ENCODE data around the gene LSM4. TPM values are rescaled to one million over a fixed set of nuclear protein-coding genes. Genes with fewer than 3 reads are reported as not detected.
A peak's percentile ranks its signal among the peaks of the same experiment; 100 is the strongest.

Gene LSM4
- total and polyA plus RNA-seq, 2 donors (not counting 1 experiment from before 2014, with no cell fraction given): 50.9 to 124 TPM

- Histone ChIP-seq H3K27me3 (ENCODE audit: control insufficient read depth, insufficient read depth, low read length) (no peaks in the 10 kb centered on the region), H4K20me1 (ENCODE audit: control insufficient read depth, extremely low read depth, insufficient read depth, low read length) (no peaks in the 10 kb centered on the region), H3K4me2 (ENCODE audit: extremely low read depth, insufficient read depth, low read length) (peak overlapping the region; percentile 90), H3K36me3 (ENCODE audit: control insufficient read depth, insufficient read depth, low read length) (peaks cover 4% of the 10 kb centered on the region), H2AFZ (ENCODE audit: low read length) (no peak overlapping the region), H3K4me3 (replicated peaks in 1 of 4; ENCODE audit: control extremely low read depth in 1 of 4, insufficient read depth in 1 of 4, low read depth in 3 of 4, low read length in 4 of 4) (peak overlapping the region; percentile 64 to 80 (median 74)), H3K27ac (ENCODE audit: insufficient read depth, low read length) (peak overlapping the region; percentile 82), H3K79me2 (ENCODE audit: control insufficient read depth, insufficient read depth, low read length) (peaks cover 39% of the 10 kb centered on the region), H3K9me3 (ENCODE audit: control insufficient read depth, insufficient read depth, low read depth, low read length) (no peaks in the 10 kb centered on the region), H3K9ac (ENCODE audit: insufficient read depth, low read length) (peak overlapping the region; percentile 81), H3K4me1 (ENCODE audit: control insufficient read depth, extremely low read depth, insufficient read depth, low read length) (peaks cover 16% of the 10 kb centered on the region)
- TF ChIP-seq EZH2 (IDR thresholded peaks at IDR 0.05; ENCODE audit: low read length, missing control alignments): no peak
- peak; percentile 12 to 35 for TF ChIP-seq CTCF (conservative IDR thresholded peaks at IDR 0.05 in 1 of 2, IDR thresholded peaks at IDR 0.05 in 1 of 2; ENCODE audit: low read depth in 1 of 2, low read length in 2 of 2)
- DNase-seq (ENCODE audit: low read depth in 2 of 2): peak; percentile 69 to 70
Observed at GRCh38 chr19:18322318-18322758, 538 bp downstream of the LSM4 start.

GRCh38 chr19:18321734-18322102, 1.2 kb downstream of the LSM4 start:
- TF ChIP-seq CTCF (conservative IDR thresholded peaks at IDR 0.05 in 1 of 2, IDR thresholded peaks at IDR 0.05 in 1 of 2; ENCODE audit: low read depth in 1 of 2, low read length in 2 of 2) (no peak), EZH2 (IDR thresholded peaks at IDR 0.05; ENCODE audit: low read length, missing control alignments) (no peak)
- Histone ChIP-seq H3K9me3 (ENCODE audit: control insufficient read depth, insufficient read depth, low read depth, low read length) (no peaks in the 10 kb centered on the region), H3K4me3 (replicated peaks in 1 of 4; ENCODE audit: control extremely low read depth in 1 of 4, insufficient read depth in 1 of 4, low read depth in 3 of 4, low read length in 4 of 4) (peak overlapping the region; percentile 64 to 80 (median 74)), H3K27me3 (ENCODE audit: control insufficient read depth, insufficient read depth, low read length) (no peaks in the 10 kb centered on the region), H3K4me1 (ENCODE audit: control insufficient read depth, extremely low read depth, insufficient read depth, low read length) (peaks cover 16% of the 10 kb centered on the region), H3K27ac (ENCODE audit: insufficient read depth, low read length) (peak overlapping the region; percentile 82), H3K9ac (ENCODE audit: insufficient read depth, low read length) (no peak overlapping the region), H3K4me2 (ENCODE audit: extremely low read depth, insufficient read depth, low read length) (peak overlapping the region; percentile 90), H4K20me1 (ENCODE audit: control insufficient read depth, extremely low read depth, insufficient read depth, low read length) (no peaks in the 10 kb centered on the region), H2AFZ (ENCODE audit: low read length) (no peak overlapping the region), H3K79me2 (ENCODE audit: control insufficient read depth, insufficient read depth, low read length) (peaks cover 39% of the 10 kb centered on the region), H3K36me3 (ENCODE audit: control insufficient read depth, insufficient read depth, low read length) (peaks cover 4% of the 10 kb centered on the region)
- DNase-seq (ENCODE audit: low read depth in 2 of 2): peak in 1 of 2 donors; percentile 36

- H2AFZ ChIP-seq (ENCODE audit: low read length): no peak overlapping the region
- peaks cover 41% of the 10 kb centered on the region for H3K79me2 ChIP-seq (ENCODE audit: control insufficient read depth, insufficient read depth, low read length)
- H3K36me3 ChIP-seq (ENCODE audit: control insufficient read depth, insufficient read depth, low read length): peaks cover 4% of the 10 kb centered on the region
- no peaks in the 10 kb centered on the region for H3K27me3 ChIP-seq (ENCODE audit: control insufficient read depth, insufficient read depth, low read length)
- TF ChIP-seq EZH2 (IDR thresholded peaks at IDR 0.05; ENCODE audit: low read length, missing control alignments): no peak
- DNase-seq (ENCODE audit: low read depth in 2 of 2): no peak
- H3K4me2 ChIP-seq (ENCODE audit: extremely low read depth, insufficient read depth, low read length): peak overlapping the region; percentile 90
- H3K9me3 ChIP-seq (ENCODE audit: control insufficient read depth, insufficient read depth, low read depth, low read length): no peaks in the 10 kb centered on the region
- H3K4me1 ChIP-seq (ENCODE audit: control insufficient read depth, extremely low read depth, insufficient read depth, low read length): peaks cover 16% of the 10 kb centered on the region
- peak overlapping the region; percentile 4 for H3K9ac ChIP-seq (ENCODE audit: insufficient read depth, low read length)
- peak overlapping the region in 2 of 4 experiments; percentile 9 to 75 for H3K4me3 ChIP-seq (replicated peaks in 1 of 4; ENCODE audit: control extremely low read depth in 1 of 4, insufficient read depth in 1 of 4, low read depth in 3 of 4, low read length in 4 of 4)
- H3K27ac ChIP-seq (ENCODE audit: insufficient read depth, low read length): peak overlapping the region; percentile 82
- no peaks in the 10 kb centered on the region for H4K20me1 ChIP-seq (ENCODE audit: control insufficient read depth, extremely low read depth, insufficient read depth, low read length)
Observed at GRCh38 chr19:18320865-18321733, 1.8 kb downstream of the LSM4 start.

Data from fibroblast of lung (primary cell).